ENCODE results near the gene SLC36A1. TPM values are rescaled to one million over a fixed set of nuclear protein-coding genes. Genes with fewer than 3 reads are reported as not detected.

SLC36A1 gene
- total RNA-seq, 1 experiment from 2014 or later, result 12.7 TPM

DNA sequence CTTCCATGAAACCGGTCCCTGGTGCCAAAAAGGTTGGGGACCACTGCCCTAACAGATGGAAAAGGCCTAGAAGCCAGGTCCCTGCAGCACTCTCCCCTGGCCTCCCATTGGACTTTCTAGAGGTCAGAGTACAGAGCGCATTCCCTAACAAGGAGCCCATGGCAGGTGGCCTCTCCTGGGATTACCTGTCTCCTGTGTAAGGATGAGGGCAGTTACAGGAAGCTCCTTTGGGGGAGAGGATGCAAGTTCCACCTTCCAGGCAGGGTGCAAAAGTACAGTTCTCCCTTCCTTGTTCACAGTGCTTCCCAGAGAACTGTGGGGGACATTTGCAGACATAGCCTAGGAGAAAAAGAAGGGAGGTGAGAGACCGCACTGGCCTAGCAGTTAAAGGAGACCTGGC lies 62.4 kb downstream of the SLC36A1 start:
- Histone ChIP-seq H3K79me2 (ENCODE audit: low read length) (no peaks in the 10 kb centered on the region), H3K27me3 (ENCODE audit: low read length) (no peaks in the 10 kb centered on the region), H3K27ac (ENCODE audit: low read length) (no peak overlapping the region), H3K9me3 (ENCODE audit: low read length) (no peaks in the 10 kb centered on the region), H3K9ac (ENCODE audit: low read length) (no peak overlapping the region), H4K20me1 (ENCODE audit: insufficient read depth, low read depth, low read length) (no peaks in the 10 kb centered on the region), H3K4me3 (ENCODE audit: low read length) (no peak overlapping the region), H3K9me2 (replicated peaks; ENCODE audit: insufficient read depth, low read length) (no peaks in the 10 kb centered on the region), H3K4me2 (ENCODE audit: low read depth, low read length, poor library complexity, severe bottlenecking) (no peak overlapping the region), H3K36me3 (ENCODE audit: insufficient read depth, low read length) (no peaks in the 10 kb centered on the region), H3K4me1 (ENCODE audit: low read length) (no peaks in the 10 kb centered on the region), H2AFZ (ENCODE audit: low read length) (no peak overlapping the region)
- DNase-seq, result no peak

DNA sequence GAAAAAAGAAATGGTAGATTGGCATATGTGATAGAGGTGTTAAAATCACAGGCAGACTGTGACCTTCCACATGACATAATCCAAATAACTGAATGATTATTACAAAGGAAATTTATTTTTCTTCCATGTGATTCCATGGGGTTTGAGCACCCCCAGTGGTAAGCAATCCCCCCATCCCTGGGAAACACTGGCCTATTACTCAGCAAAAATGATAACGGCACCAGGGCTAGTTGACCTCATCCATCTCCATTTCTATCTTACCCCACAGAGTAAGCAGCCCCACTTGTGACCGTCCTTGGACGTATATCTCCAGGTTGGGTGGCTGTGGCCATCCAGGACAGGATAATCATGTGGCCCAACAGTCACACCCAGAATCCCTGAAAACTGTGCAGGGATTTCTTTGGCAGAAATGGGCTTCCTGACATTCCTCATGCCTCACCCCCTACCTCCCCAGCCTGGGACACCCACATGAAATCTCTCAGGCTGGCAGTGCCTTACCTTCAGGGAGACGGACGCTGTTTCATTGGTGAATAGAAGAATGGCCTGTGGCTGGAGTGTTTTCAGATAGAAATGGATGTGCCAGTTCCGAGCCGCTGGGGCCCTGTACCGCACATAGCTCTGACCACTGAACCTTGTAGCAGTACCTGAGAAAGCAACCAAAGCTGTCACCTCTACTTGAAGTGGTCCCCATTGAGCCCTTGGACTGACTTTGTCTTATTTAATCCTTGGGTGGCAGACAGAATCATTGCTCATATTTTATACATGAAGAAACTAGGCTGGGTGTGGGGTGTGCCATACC lies 69.9 kb downstream of the SLC36A1 start:
- no peak overlapping the region for H3K9ac ChIP-seq (ENCODE audit: low read length)
- no peaks in the 10 kb centered on the region for H4K20me1 ChIP-seq (ENCODE audit: insufficient read depth, low read depth, low read length)
- DNase-seq, result no peak
- H3K36me3 ChIP-seq (ENCODE audit: insufficient read depth, low read length), result no peaks in the 10 kb centered on the region
- no peaks in the 10 kb centered on the region for H3K9me3 ChIP-seq (ENCODE audit: low read length)
- no peak overlapping the region for H2AFZ ChIP-seq (ENCODE audit: low read length)
- H3K4me2 ChIP-seq (ENCODE audit: low read depth, low read length, poor library complexity, severe bottlenecking), result no peak overlapping the region
- H3K4me1 ChIP-seq (ENCODE audit: low read length), result no peaks in the 10 kb centered on the region
- no peak overlapping the region for H3K4me3 ChIP-seq (ENCODE audit: low read length)
- H3K9me2 ChIP-seq (replicated peaks; ENCODE audit: insufficient read depth, low read length), result no peaks in the 10 kb centered on the region
- H3K79me2 ChIP-seq (ENCODE audit: low read length), result no peaks in the 10 kb centered on the region
- H3K27me3 ChIP-seq (ENCODE audit: low read length), result no peaks in the 10 kb centered on the region
- H3K27ac ChIP-seq (ENCODE audit: low read length), result no peak overlapping the region

DNA sequence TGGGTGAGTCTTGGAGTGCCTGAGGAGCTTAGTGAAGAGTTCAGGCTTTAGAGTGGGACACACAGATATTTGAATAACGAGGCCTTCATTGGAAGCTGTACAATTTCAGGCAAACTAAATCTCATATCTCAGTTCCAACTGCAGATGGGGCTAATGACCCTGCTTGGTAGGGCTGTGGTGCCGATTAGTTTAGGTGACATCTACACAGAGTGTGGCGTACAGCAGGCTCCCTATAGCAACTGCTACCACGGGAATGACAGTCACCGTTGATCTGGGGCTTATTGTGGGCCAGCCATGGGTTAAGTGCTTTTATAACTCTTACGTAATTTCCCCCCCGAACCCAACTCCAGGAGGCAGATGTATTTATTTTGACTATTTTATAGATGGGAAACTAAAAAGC lies 72.9 kb downstream of the SLC36A1 start:
- DNase-seq, result peak; percentile 60
- Histone ChIP-seq H2AFZ (ENCODE audit: low read length) (no peak overlapping the region), H3K4me2 (ENCODE audit: low read depth, low read length, poor library complexity, severe bottlenecking) (no peak overlapping the region), H3K9me2 (replicated peaks; ENCODE audit: insufficient read depth, low read length) (no peaks in the 10 kb centered on the region), H3K4me1 (ENCODE audit: low read length) (no peaks in the 10 kb centered on the region), H3K79me2 (ENCODE audit: low read length) (no peaks in the 10 kb centered on the region), H4K20me1 (ENCODE audit: insufficient read depth, low read depth, low read length) (no peaks in the 10 kb centered on the region), H3K9me3 (ENCODE audit: low read length) (no peaks in the 10 kb centered on the region), H3K36me3 (ENCODE audit: insufficient read depth, low read length) (no peaks in the 10 kb centered on the region), H3K27ac (ENCODE audit: low read length) (no peak overlapping the region), H3K27me3 (ENCODE audit: low read length) (no peaks in the 10 kb centered on the region), H3K4me3 (ENCODE audit: low read length) (no peak overlapping the region), H3K9ac (ENCODE audit: low read length) (no peak overlapping the region)

DNA sequence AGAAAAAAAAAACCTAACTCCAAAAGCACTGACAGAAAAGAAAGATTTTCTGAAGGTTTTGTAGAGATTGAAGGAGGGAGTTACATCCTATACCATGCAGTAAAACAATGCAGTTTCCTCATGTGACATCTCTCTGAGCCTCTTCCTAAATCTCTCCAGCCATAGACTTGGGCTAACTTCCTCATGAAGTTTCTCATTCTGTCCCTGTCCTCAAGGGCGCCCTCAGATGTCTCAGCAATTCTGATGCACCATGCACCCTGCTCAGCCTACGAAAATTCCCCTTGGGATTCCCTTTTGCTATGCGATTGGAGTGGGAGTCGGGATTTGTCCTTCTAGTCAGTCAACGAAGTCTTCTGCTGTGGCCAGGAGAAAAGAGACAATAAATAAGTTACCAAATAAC lies 74.8 kb downstream of the SLC36A1 start:
- no peaks in the 10 kb centered on the region for H3K36me3 ChIP-seq (ENCODE audit: insufficient read depth, low read length)
- no peak for DNase-seq
- no peak overlapping the region for H3K27ac ChIP-seq (ENCODE audit: low read length)
- no peaks in the 10 kb centered on the region for H3K79me2 ChIP-seq (ENCODE audit: low read length)
- H3K4me2 ChIP-seq (ENCODE audit: low read depth, low read length, poor library complexity, severe bottlenecking), result no peak overlapping the region
- H3K9me2 ChIP-seq (replicated peaks; ENCODE audit: insufficient read depth, low read length), result no peaks in the 10 kb centered on the region
- no peak overlapping the region for H2AFZ ChIP-seq (ENCODE audit: low read length)
- no peak overlapping the region for H3K9ac ChIP-seq (ENCODE audit: low read length)
- no peaks in the 10 kb centered on the region for H4K20me1 ChIP-seq (ENCODE audit: insufficient read depth, low read depth, low read length)
- H3K4me1 ChIP-seq (ENCODE audit: low read length), result no peaks in the 10 kb centered on the region
- no peaks in the 10 kb centered on the region for H3K27me3 ChIP-seq (ENCODE audit: low read length)
- H3K9me3 ChIP-seq (ENCODE audit: low read length), result no peaks in the 10 kb centered on the region
- H3K4me3 ChIP-seq (ENCODE audit: low read length), result no peak overlapping the region

DNA sequence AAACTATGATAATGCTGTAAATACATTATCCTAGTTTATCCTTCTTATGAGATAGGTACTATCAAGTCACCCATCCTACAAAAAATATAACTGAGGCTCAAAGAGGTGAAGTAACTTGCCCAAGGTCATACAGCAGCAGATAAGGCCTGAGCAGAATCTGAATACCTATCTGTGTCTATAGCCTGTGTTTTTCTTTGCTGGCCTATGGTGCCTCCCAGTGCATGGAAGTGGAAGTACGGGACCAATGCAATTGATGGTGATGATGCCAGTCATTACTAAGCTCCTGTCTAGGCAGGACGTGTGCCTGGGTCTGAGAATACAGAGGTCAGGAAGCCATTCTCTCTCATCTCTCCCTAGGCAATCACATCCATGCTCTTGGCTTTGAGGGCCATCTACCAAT lies 75.9 kb downstream of the SLC36A1 start:
- H3K27ac ChIP-seq (ENCODE audit: low read length), result no peak overlapping the region
- H4K20me1 ChIP-seq (ENCODE audit: insufficient read depth, low read depth, low read length), result no peaks in the 10 kb centered on the region
- no peaks in the 10 kb centered on the region for H3K9me3 ChIP-seq (ENCODE audit: low read length)
- peak; percentile 85 for DNase-seq
- H3K9me2 ChIP-seq (replicated peaks; ENCODE audit: insufficient read depth, low read length), result no peaks in the 10 kb centered on the region
- H3K4me3 ChIP-seq (ENCODE audit: low read length), result no peak overlapping the region
- no peak overlapping the region for H3K4me2 ChIP-seq (ENCODE audit: low read depth, low read length, poor library complexity, severe bottlenecking)
- no peaks in the 10 kb centered on the region for H3K4me1 ChIP-seq (ENCODE audit: low read length)
- no peak overlapping the region for H2AFZ ChIP-seq (ENCODE audit: low read length)
- no peaks in the 10 kb centered on the region for H3K27me3 ChIP-seq (ENCODE audit: low read length)
- H3K36me3 ChIP-seq (ENCODE audit: insufficient read depth, low read length), result no peaks in the 10 kb centered on the region
- no peak overlapping the region for H3K9ac ChIP-seq (ENCODE audit: low read length)
- no peaks in the 10 kb centered on the region for H3K79me2 ChIP-seq (ENCODE audit: low read length)

DNA sequence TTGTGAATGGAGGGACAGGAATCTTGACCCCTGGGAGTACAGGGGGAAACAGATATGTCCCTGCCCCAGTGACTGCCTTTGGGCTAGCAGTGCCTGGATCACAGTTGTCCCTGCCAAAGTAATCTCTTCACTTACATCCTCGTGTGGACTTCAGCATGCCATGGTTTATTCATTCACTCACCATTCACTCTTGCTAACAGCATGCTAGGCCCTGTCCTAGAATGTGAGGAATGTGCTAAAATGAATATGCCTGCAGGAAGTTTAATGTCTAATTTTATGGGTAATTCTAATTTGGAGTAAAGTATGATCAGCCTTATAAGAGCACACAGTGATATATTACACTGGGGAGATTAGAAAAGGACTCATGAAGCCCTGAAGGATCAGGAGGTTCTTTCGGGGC lies 80.8 kb downstream of the SLC36A1 start:
- no peaks in the 10 kb centered on the region for H3K4me1 ChIP-seq (ENCODE audit: low read length)

DNA sequence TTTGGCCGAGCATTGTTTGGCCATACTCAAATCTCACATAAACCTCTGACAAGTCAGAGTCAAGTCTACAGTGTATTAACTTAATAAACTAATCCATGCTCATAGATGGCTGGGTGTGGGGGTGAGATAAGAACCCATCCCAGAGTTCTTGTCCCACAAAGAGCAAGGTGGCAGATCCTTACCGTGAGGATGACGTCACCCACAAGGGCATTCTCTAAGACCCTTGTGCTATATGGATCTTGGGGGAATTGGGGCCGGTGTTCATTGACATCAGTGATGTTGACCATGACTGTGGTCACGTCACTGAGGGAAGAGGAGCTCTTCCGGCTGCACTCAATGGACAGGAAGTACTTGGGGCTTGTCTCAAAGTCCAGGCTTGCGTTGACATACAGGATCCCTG lies 81.6 kb downstream of the SLC36A1 start:
- H3K4me1 ChIP-seq (ENCODE audit: low read length), result no peaks in the 10 kb centered on the region
- H3K9ac ChIP-seq (ENCODE audit: low read length), result no peak overlapping the region
- no peaks in the 10 kb centered on the region for H3K27me3 ChIP-seq (ENCODE audit: low read length)
- H3K79me2 ChIP-seq (ENCODE audit: low read length), result no peaks in the 10 kb centered on the region
- H3K27ac ChIP-seq (ENCODE audit: low read length), result no peak overlapping the region
- H2AFZ ChIP-seq (ENCODE audit: low read length), result no peak overlapping the region
- no peaks in the 10 kb centered on the region for H3K9me2 ChIP-seq (replicated peaks; ENCODE audit: insufficient read depth, low read length)
- no peak overlapping the region for H3K4me3 ChIP-seq (ENCODE audit: low read length)
- no peak overlapping the region for H3K4me2 ChIP-seq (ENCODE audit: low read depth, low read length, poor library complexity, severe bottlenecking)
- no peaks in the 10 kb centered on the region for H4K20me1 ChIP-seq (ENCODE audit: insufficient read depth, low read depth, low read length)
- no peaks in the 10 kb centered on the region for H3K9me3 ChIP-seq (ENCODE audit: low read length)
- H3K36me3 ChIP-seq (ENCODE audit: insufficient read depth, low read length), result no peaks in the 10 kb centered on the region
- DNase-seq, result no peak

More for the DNA sequence above, 80.8 kb downstream of the SLC36A1 start:
- Histone ChIP-seq H3K9ac (ENCODE audit: low read length) (no peak overlapping the region), H4K20me1 (ENCODE audit: insufficient read depth, low read depth, low read length) (no peaks in the 10 kb centered on the region), H3K4me2 (ENCODE audit: low read depth, low read length, poor library complexity, severe bottlenecking) (no peak overlapping the region), H2AFZ (ENCODE audit: low read length) (no peak overlapping the region), H3K4me3 (ENCODE audit: low read length) (no peak overlapping the region), H3K27ac (ENCODE audit: low read length) (no peak overlapping the region), H3K9me3 (ENCODE audit: low read length) (no peaks in the 10 kb centered on the region), H3K79me2 (ENCODE audit: low read length) (no peaks in the 10 kb centered on the region), H3K36me3 (ENCODE audit: insufficient read depth, low read length) (no peaks in the 10 kb centered on the region), H3K9me2 (replicated peaks; ENCODE audit: insufficient read depth, low read length) (no peaks in the 10 kb centered on the region), H3K27me3 (ENCODE audit: low read length) (no peaks in the 10 kb centered on the region)
- DNase-seq, result no peak

DNA sequence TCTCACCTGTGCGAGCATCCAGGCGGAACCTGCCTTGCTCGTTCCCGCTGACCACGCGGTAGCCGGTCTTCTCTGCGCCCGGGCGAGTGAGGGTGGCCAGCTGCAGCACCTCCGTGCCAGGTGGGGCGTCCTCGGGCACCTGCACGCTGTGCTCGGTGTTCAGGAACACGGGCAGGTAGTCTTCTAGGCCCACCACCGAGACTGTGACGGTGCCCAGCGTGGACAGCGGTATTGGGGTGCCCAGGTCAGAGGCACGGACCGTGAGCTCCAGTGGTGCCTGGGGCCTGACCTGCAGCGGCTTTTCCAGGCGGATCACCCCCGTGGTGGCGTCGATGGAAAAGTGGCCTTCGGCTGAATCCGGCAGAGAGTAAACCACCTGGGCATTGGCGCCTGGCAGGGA lies 84.2 kb downstream of the SLC36A1 start:
- Histone ChIP-seq H3K36me3 (ENCODE audit: insufficient read depth, low read length) (no peaks in the 10 kb centered on the region), H3K27ac (ENCODE audit: low read length) (no peak overlapping the region), H3K4me2 (ENCODE audit: low read depth, low read length, poor library complexity, severe bottlenecking) (no peak overlapping the region), H3K9me2 (replicated peaks; ENCODE audit: insufficient read depth, low read length) (no peaks in the 10 kb centered on the region), H3K79me2 (ENCODE audit: low read length) (no peaks in the 10 kb centered on the region), H3K27me3 (ENCODE audit: low read length) (no peaks in the 10 kb centered on the region), H3K4me1 (ENCODE audit: low read length) (no peaks in the 10 kb centered on the region), H2AFZ (ENCODE audit: low read length) (no peak overlapping the region), H3K9ac (ENCODE audit: low read length) (no peak overlapping the region), H4K20me1 (ENCODE audit: insufficient read depth, low read depth, low read length) (no peaks in the 10 kb centered on the region), H3K4me3 (ENCODE audit: low read length) (no peak overlapping the region), H3K9me3 (ENCODE audit: low read length) (no peaks in the 10 kb centered on the region)
- no peak for DNase-seq

Measured in Karpas-422 (cell line).